ENCODE data around the gene PCSK6. TPM values are rescaled to one million over a fixed set of nuclear protein-coding genes. Genes with fewer than 3 reads are reported as not detected.

The PCSK6 gene
- total RNA-seq, 1 donor from 2014 or later: 8.4 TPM

GRCh38 chr15:101511717-101512116 lies 22.2 kb upstream of the PCSK6 start:
- Histone ChIP-seq H3K36me3 (ENCODE audit: control insufficient read depth, insufficient read depth, low read length) (no peaks in the 10 kb centered on the region), H3K27me3 (ENCODE audit: control insufficient read depth, insufficient read depth, low read length) (no peaks in the 10 kb centered on the region), H3K4me3 (ENCODE audit: low read depth, low read length) (no peak overlapping the region)
- TF ChIP-seq, protein P1, sequence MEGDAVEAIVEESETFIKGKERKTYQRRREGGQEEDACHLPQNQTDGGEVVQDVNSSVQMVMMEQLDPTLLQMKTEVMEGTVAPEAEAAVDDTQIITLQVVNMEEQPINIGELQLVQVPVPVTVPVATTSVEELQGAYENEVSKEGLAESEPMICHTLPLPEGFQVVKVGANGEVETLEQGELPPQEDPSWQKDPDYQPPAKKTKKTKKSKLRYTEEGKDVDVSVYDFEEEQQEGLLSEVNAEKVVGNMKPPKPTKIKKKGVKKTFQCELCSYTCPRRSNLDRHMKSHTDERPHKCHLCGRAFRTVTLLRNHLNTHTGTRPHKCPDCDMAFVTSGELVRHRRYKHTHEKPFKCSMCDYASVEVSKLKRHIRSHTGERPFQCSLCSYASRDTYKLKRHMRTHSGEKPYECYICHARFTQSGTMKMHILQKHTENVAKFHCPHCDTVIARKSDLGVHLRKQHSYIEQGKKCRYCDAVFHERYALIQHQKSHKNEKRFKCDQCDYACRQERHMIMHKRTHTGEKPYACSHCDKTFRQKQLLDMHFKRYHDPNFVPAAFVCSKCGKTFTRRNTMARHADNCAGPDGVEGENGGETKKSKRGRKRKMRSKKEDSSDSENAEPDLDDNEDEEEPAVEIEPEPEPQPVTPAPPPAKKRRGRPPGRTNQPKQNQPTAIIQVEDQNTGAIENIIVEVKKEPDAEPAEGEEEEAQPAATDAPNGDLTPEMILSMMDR (IDR thresholded peaks at IDR 0.05; ENCODE audit: insufficient read depth, low read length, poor library complexity, severe bottlenecking): no peak
- no peak for DNase-seq (ENCODE audit: low read depth)

DNA sequence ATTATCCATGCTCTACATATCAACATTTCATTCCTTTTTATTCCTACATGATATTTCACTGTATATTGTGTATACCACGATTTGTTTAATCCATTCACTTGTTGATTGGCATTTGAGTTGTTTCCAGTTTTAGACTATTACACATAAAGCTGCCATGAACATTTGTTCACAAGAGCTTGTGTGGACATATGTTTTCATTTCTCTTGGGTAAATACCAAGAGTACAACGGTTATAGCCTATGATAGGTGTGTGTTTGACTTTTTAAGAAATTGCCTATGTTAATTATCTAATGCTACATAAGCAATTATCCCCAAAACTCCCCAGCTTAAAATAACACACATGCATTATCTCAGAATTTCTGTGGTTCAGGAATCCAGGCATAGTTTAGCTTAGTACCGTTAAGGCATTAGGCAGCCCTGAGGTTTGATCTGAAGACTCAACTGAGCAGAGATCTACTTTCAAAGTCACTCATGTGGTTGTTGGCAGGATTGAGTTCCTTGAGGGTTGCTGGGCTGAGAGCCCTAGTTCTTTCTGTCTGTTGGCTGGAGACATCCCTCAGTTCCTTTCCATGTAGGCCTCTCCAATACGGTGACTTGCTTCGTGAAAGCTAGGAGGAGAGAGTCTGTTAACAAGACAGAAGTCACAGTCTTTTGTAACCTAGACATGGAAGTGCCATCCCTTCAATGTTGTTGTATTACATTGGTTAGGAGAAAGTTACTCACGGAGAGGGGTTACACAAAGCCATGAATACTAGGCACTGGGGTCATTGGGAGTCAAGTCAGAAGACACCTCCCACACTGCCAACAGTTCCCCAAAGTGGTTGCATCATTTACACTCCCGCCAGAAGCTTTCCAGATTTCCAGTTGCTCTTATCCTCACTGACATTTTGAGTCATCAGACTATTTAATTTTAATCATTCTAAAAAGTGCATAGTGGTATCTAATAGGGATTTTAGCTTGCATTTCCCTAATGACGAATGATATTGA lies 21.0 kb upstream of the PCSK6 start:
- Histone ChIP-seq H3K4me3 (ENCODE audit: low read depth, low read length) (no peak overlapping the region), H3K36me3 (ENCODE audit: control insufficient read depth, insufficient read depth, low read length) (no peaks in the 10 kb centered on the region), H3K27me3 (ENCODE audit: control insufficient read depth, insufficient read depth, low read length) (no peaks in the 10 kb centered on the region)
- TF ChIP-seq, protein P1 (IDR thresholded peaks at IDR 0.05; ENCODE audit: insufficient read depth, low read length, poor library complexity, severe bottlenecking): no peak
- DNase-seq (ENCODE audit: low read depth): no peak

DNA sequence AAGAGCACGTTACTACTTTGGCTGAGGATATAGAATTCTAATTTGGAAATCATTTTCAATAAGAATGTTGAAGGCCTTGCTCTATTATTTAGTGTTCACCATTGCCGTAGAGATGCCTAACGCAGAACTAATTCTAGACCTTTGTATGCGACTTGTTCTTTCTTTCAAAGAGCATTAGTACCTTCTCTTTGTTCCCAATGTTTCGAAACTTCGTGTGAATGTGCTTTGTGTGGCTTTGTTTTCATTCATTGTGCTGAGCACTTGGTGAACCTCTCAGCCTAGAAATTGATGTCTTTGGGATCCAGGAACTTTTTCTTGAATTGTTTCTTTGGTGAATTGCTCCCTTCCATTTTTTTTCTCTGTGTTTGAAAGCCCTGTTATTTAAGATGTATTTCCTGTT lies 19.8 kb upstream of the PCSK6 start:
- no peaks in the 10 kb centered on the region for H3K27me3 ChIP-seq (ENCODE audit: control insufficient read depth, insufficient read depth, low read length)
- no peak overlapping the region for H3K4me3 ChIP-seq (ENCODE audit: low read depth, low read length)
- TF ChIP-seq, protein P1 (IDR thresholded peaks at IDR 0.05; ENCODE audit: insufficient read depth, low read length, poor library complexity, severe bottlenecking): no peak
- DNase-seq (ENCODE audit: low read depth): no peak
- no peaks in the 10 kb centered on the region for H3K36me3 ChIP-seq (ENCODE audit: control insufficient read depth, insufficient read depth, low read length)

- Histone ChIP-seq H3K36me3 (ENCODE audit: control insufficient read depth, insufficient read depth, low read length) (no peaks in the 10 kb centered on the region), H3K27me3 (ENCODE audit: control insufficient read depth, insufficient read depth, low read length) (peaks cover 3% of the 10 kb centered on the region), H3K4me3 (ENCODE audit: low read depth, low read length) (no peak overlapping the region)
- TF ChIP-seq, protein P1 (IDR thresholded peaks at IDR 0.05; ENCODE audit: insufficient read depth, low read length, poor library complexity, severe bottlenecking): no peak
- DNase-seq (ENCODE audit: low read depth): no peak
These were observed 17.0 kb upstream of the PCSK6 start for GRCh38 chr15:101506491-101506890.

- peaks cover 3% of the 10 kb centered on the region for H3K27me3 ChIP-seq (ENCODE audit: control insufficient read depth, insufficient read depth, low read length)
- no peaks in the 10 kb centered on the region for H3K36me3 ChIP-seq (ENCODE audit: control insufficient read depth, insufficient read depth, low read length)
- TF ChIP-seq, protein P1 (IDR thresholded peaks at IDR 0.05; ENCODE audit: insufficient read depth, low read length, poor library complexity, severe bottlenecking): no peak
- DNase-seq (ENCODE audit: low read depth): no peak
- no peak overlapping the region for H3K4me3 ChIP-seq (ENCODE audit: low read depth, low read length)
These were observed 16.3 kb upstream of the PCSK6 start for GRCh38 chr15:101505610-101506337.

All from kidney epithelial cell (primary cell).